ENCODE measurements around the gene PIK3AP1.

GRCh38 chr10:96692427-96692826 is 27.9 kb downstream of the PIK3AP1 start:
- TF ChIP-seq CTCF (IDR thresholded peaks at IDR 0.05) (no peak), POLR2A (IDR thresholded peaks at IDR 0.05) (no peak)

All from uterus (tissue), 2 donors.